NCI-H2107 treated with DMSO at 0.1 percent for 48 hours (cell line): ENCODE measurements around the gene OPRL1.

ENCODE experiments used
- DNase-seq: peaks from one replicate; lab custom pipeline; 2025; ENCODE audit not compliant: unreplicated experiment; lab: John Stamatoyannopoulos, UW

The OPRL1 gene

GRCh38 chr20:64042054-64042781 lies 37.7 kb upstream of the OPRL1 start:
- no peak for DNase-seq

- no peak for DNase-seq
Measured at GRCh38 chr20:64043768-64044167, 36.1 kb upstream of the OPRL1 start.

GRCh38 chr20:64044484-64045247 lies 35.2 kb upstream of the OPRL1 start:
- DNase-seq, result no peak

- no peak for DNase-seq
Measured at GRCh38 chr20:64045346-64046011, 34.4 kb upstream of the OPRL1 start.

- no peak for DNase-seq
Measured at GRCh38 chr20:64047046-64047389, 32.9 kb upstream of the OPRL1 start.

GRCh38 chr20:64047968-64048401 lies 31.9 kb upstream of the OPRL1 start:
- no peak for DNase-seq

- no peak for DNase-seq
Measured at GRCh38 chr20:64048402-64049044, 31.4 kb upstream of the OPRL1 start.

- no peak for DNase-seq
Measured at GRCh38 chr20:64049060-64049877, 30.6 kb upstream of the OPRL1 start, which contains the start of gene SOX18. Gene SOX18 (minus strand): TSS chr20:64049639. CDS start chr20:64049516, 123 bp downstream.

- no peak for DNase-seq
Measured at GRCh38 chr20:64049878-64050260, 30.0 kb upstream of the OPRL1 start.

- no peak for DNase-seq
Measured at GRCh38 chr20:64050261-64051032, 29.4 kb upstream of the OPRL1 start.

GRCh38 chr20:64051033-64051452 lies 28.8 kb upstream of the OPRL1 start:
- no peak for DNase-seq

GRCh38 chr20:64051561-64052325 lies 28.1 kb upstream of the OPRL1 start:
- no peak for DNase-seq

GRCh38 chr20:64052326-64052722 lies 27.6 kb upstream of the OPRL1 start:
- DNase-seq, result no peak

- no peak for DNase-seq
Measured at GRCh38 chr20:64052987-64053840, 26.7 kb upstream of the OPRL1 start.

GRCh38 chr20:64053841-64054661 lies 25.8 kb upstream of the OPRL1 start:
- DNase-seq, result no peak

- no peak for DNase-seq
Measured at GRCh38 chr20:64055396-64055892, 24.4 kb upstream of the OPRL1 start.
